BJ (cell line): ENCODE measurements around the gene ELP1. TPM values are rescaled to one million over a fixed set of nuclear protein-coding genes. Genes with fewer than 3 reads are reported as not detected.

Experiments used
- CTCF ChIA-PET: fragments of 350-600 bp; formaldehyde crosslinking; extraction: SDS; loops from one replicate; lab custom pipeline; 2021; ENCODE audit warnings: antibody characterized with exemption, inconsistent platforms; lab: Yijun Ruan, JAX
- POLR2A ChIA-PET: fragments of 300-600 bp; sonication (Branson Sonifier 250); formaldehyde crosslinking; extraction: SDS; loops from one replicate; lab custom pipeline; 2021; ENCODE audit warnings: antibody characterized with exemption; lab: Charles Lee
- DNase-seq: peaks from one replicate; pipeline ENCODE4 v3.0.0-alpha.2; 2011; ENCODE audit warnings: low read depth
- H3K27me3 ChIP-seq: 2 replicates; pipeline ENCODE4 v1.6.0; 2011; ENCODE audit warnings: low read length; ENCODE audit not compliant: control insufficient read depth, insufficient read depth
- H3K36me3 ChIP-seq: 2 replicates; pipeline ENCODE4 v1.5.1; 2011; ENCODE audit warnings: low read length; ENCODE audit not compliant: control insufficient read depth, insufficient read depth
- H3K4me3 ChIP-seq: 2 replicates; pipeline ENCODE4 v1.5.1; 2011; ENCODE audit warnings: low read depth, mild to moderate bottlenecking, control low read depth, low read length
- CTCF ChIP-seq: IDR thresholded peaks from 2 replicates; pipeline ENCODE4 v1.5.1; 2011; ENCODE audit warnings: low read depth, mild to moderate bottlenecking, control low read depth, inconsistent platforms, low read length, moderate library complexity; ENCODE audit not compliant: insufficient read depth
- polyA plus RNA-seq: library from polyadenylated mRNA; depleted of rRNA; stranded (reverse); fragments of >200 nt; gene quantifications from 2 replicates; pipeline ENCODE4 v1.2.3, GENCODE V29; 2011

ELP1 gene
- polyA plus RNA-seq, 1 experiment: 16.0 TPM

DNA sequence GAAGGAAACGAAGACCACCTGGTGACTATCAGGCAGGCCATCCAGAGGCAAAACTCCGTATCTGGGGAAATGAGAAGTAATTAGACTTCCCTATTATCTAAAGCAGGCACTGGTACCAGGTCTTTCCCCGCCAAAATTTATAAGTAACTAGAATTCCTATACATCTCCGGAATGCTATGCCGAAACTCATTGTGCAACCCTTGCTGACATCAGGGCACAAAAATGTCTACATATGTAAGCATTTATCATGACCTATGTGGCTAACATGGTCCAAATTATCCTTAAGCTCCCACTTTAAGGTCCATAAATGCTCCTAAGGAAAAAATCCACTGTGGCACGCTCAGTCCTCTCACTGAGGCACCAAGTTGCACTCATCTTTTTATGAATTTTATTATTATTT, 95.9 kb downstream of the ELP1 start:
- DNase-seq: no peak
- Histone ChIP-seq H3K27me3 (no peaks in the 10 kb centered on the region), H3K4me3 (no peak overlapping the region), H3K36me3 (no peaks in the 10 kb centered on the region)
- ChIA-PET CTCF (no interaction called here), POLR2A (no interaction called here)
- no peak for TF ChIP-seq CTCF

DNA sequence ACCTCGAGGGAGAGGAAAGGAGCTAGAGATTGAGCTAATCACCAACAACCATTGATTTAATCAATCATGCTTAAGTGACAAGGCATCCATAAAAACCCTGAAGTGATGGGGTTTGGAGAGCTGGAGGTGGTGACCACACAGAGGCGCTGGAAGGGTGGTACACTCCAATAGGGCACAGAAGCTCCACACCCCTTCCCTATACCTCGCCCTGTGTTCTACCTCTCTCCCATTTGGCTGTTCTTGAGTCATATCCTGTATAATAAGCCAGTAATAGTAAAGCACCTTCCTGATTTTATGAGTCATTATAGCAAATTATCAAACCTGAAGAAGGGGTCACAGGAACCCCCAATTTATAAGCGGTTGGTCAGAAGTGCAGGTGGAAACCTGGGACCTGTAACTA, 96.4 kb downstream of the ELP1 start:
- H3K4me3 ChIP-seq: no peak overlapping the region
- DNase-seq: no peak
- TF ChIP-seq CTCF: no peak
- H3K27me3 ChIP-seq: no peaks in the 10 kb centered on the region
- ChIA-PET POLR2A (no interaction called here), CTCF (interaction anchor here (1.3 kb wide), 1 partner anchor 1372 kb away, joined by 3 read pairs; no protein-coding TSS in a partner anchor)
- no peaks in the 10 kb centered on the region for H3K36me3 ChIP-seq

- H3K4me3 ChIP-seq: no peak overlapping the region
- no peak for TF ChIP-seq CTCF
- no peaks in the 10 kb centered on the region for H3K27me3 ChIP-seq
- DNase-seq: no peak
- ChIA-PET POLR2A (interaction anchor here (0.5 kb wide), 1 partner anchor 96 kb away, joined by 6 read pairs; no protein-coding TSS in a partner anchor), CTCF (interaction anchor here (1.2 to 1.3 kb wide), 2 partner anchors 12 to 1371 kb away, joined by 3 read pairs; no protein-coding TSS in a partner anchor)
- H3K36me3 ChIP-seq: no peaks in the 10 kb centered on the region
These were observed 97.1 kb downstream of the ELP1 start for GRCh38 chr9:108836781-108837180.

DNA sequence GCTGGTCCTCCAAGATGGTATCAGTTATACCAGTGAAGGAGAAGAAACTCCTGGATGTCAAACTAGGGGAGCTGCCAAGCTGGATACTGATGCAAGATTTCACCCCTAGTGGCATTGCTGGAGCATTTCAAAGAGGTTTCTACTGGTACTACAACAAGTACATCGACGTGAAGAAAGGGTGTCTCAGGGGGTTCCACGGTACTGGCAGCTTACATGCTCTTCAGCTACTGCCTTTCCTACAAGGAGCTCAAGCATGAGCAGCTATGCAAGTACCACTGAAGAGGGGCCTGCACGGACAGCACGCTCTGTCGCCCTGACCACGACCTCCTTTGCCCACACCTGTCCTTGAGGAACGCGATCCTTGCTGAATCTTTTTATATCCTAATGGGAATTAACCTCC, 97.6 kb downstream of the ELP1 start:
- no peak for TF ChIP-seq CTCF
- H3K36me3 ChIP-seq: no peaks in the 10 kb centered on the region
- no peaks in the 10 kb centered on the region for H3K27me3 ChIP-seq
- CTCF ChIA-PET: interaction anchor here (1.2 to 1.3 kb wide), 2 partner anchors 13 to 1370 kb away, joined by 3 read pairs; no protein-coding TSS in a partner anchor
- no peak overlapping the region for H3K4me3 ChIP-seq
- DNase-seq: no peak
- POLR2A ChIA-PET: no interaction called here

- no peaks in the 10 kb centered on the region for H3K36me3 ChIP-seq
- ChIA-PET POLR2A (no interaction called here), CTCF (interaction anchor here (0.5 to 1.2 kb wide), 3 partner anchors 13 to 64 kb away, joined by 3 read pairs; no protein-coding TSS in a partner anchor)
- no peak for DNase-seq
- peaks cover under 1% of the 10 kb centered on the region; the same call in 1 of the 2 replicates for H3K27me3 ChIP-seq
- TF ChIP-seq CTCF: no peak
- no peak overlapping the region for H3K4me3 ChIP-seq
These were observed 98.1 kb downstream of the ELP1 start for GRCh38 chr9:108835831-108836230.
